Stimulated activated CD8-positive, alpha-beta memory T cell treated with anti-CD3 and anti-CD28 coated beads, Interleukin-7, amount 100 ng/mL, for 48 hours (primary cell): ENCODE results near the gene SLC6A17.

Source experiments
- DNase-seq, 2 donors: peaks; one replicate each; pipeline ENCODE4 v3.0.0-alpha.2; 2020; ENCODE audit warnings: low read depth in 1 of 2; ENCODE audit errors: extremely low read depth in 1 of 2

Gene SLC6A17

DNA sequence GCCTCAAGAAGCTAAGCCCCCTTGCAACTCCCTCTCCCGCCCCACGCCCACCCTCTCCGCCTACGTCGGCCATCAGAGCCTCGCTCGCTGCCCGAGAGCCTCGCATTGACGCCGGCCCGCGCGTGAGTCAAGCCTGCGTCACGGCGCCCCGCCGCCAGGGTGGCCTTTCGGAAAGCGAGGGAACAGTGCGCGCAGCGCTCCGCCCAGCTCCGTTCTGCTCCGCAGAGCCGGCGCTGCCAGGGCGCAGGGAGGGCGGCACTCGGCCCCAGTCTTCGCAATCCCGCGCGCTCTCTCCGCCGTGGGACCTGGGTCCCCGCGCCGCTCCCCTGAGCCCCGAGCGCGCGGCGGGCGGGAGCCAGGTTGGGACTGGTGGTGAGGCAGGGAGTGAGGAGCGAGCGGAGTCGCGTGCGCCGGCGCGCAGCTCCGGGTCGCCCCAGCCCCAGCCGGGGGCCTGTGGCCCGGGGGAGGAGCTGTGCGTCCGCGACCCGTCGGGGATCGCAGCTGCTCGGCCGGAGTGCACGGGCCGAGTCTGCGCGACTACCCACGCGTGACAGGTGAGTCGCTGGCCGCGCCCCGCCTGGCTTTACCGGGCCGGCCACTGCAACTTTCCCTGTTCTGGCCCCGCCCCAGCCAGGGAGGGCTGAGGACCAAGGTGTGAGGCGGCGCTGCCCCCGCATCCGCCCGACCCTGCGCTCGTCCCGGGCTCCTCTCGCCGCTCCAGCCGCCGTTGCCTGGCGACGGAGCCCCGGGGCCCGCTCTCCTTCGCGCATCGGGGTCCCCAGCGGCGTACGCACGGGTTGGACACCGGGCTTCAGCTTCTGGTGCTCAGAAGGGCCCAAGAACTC, at the start of gene SLC6A17:
TSS of gene SLC6A17 (plus strand) at position 165 of the 845 bp plus-strand sequence. CDS start 16,436 bp downstream, outside the sequence.
- peak; percentile 38 to 49 for DNase-seq

DNA sequence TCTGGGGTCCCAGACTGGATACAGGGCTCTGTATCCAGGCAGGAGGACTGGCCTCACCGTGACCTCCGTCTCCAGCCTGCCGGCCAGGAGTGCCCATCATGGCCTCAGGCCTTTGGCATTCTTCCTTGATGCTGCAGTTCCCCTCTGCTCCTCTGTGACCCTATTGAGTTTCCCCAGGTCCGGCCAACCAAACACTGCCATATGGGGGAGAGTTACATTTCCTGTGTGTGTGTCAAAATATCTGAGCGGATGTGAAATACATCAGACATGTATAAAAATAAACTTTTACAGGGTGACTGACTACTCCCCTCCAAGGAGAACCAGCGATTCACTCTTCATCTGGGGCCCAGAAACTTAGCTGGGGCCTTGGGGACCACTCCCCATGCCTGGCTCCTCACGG, 48.2 kb upstream of the SLC6A17 start:
- no peak for DNase-seq

DNA sequence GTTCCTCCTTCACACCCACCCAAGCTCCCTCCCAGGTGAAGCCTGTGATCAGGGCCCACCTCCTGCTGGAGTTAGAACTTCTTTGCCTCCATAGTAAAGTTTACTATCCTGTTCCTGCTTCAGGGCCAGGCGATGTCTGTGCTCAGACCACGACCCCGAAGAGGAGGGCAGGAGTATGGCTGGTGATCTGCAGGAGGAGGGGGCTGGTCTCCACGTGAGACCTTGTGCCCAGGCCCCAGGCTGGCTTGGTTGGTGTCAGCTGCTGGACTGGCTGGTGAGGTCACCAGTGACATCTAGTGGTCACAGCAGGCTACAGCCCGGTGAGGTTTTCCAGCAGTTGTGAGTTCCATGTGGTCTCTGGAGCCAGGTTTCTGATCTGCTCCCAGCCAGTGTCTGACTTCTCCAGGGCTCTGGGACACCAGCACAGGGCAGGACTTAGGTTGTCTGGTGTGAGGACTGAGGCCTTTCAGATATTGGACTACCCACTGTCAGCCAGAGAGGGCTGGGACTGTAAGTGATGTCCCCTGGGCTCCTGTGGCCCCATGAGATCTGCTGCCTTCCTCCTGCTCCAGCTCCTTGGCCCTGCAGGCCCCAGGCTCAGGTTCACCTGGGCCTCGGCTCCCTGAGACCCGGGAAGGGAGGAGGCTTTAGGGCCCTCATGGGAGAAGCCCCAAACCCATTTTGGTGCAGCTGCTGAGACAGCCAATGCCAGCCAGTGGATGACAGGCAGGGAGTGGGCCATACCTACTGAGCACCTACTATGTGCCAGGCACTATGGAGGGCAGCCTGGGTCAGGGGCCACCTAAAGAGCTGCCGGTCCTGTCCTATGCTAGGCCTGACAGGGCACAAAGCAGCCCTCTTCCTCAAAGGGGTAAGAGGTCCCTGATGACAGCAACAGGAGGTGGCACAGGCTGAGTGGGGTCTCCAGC, 44.0 kb upstream of the SLC6A17 start:
- peak in 1 of 2 donors; percentile 35 for DNase-seq

DNA sequence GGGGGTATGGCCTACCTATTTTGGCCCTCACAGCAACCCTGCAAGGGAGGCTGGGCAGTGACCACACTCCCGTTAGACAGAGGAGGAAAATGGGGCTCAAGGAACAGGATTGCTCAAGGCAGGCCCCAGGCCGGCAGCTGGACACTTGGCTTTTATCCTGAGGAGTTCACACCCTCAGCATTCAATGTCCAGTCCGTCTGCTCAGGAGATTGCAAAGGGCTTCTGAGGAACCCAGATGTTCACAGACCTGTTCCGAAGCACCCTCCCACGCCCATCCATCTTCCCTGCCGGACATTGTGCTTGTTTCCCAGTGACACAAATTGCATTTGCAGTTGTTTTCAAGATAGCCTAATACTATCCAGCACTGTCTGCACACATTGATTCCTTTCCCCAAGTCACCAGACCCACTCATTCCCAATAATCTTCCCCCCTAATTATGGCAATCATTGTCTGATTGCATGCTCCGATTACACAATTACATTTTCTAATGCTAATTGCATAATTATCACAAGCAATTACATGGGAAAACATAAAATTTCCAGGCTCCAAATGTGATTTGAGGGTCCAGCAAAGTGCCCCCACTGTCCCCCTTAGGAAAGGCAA, 42.3 kb upstream of the SLC6A17 start:
- no peak for DNase-seq

DNA sequence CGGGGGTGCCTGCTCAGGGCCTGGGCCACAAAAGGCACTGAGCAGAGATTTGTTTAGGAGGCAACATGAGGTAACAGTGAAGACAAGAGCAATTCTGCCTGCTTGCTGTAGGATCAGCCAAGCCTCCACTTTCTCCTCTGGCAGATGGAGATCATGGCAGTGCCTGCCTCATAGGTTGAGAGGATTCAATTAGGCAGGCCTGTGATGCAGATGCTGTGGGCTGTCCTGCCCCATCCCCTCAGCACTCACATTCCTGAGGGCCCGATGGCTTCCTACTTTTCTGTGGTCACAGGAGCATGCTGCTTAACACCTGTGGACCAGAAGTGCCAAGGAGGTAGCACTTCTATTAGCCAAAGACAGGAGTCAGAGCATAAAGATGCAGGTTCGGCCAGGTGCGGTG, 39.2 kb upstream of the SLC6A17 start:
- DNase-seq = no peak

DNA sequence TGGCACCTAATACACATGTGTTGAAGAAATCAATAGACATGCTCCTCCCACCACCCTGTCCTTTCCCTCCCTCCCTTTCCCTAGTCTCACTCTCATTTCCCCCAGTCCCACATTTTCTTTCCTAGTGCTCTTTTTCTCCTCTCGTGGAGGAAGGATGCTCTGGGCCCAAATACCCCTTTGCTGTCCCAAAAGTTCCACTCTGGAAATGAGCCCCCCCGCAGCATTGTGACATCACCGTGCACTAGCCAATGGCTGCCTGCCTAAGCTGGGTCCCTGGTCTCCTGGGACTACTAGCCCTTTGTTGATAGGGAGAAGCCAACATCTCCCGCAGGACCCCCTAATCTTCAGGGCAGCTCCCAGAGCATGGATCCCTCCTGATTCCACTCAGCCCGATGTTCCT, 38.2 kb upstream of the SLC6A17 start, which contains the start of gene UBL4B:
TSS of gene UBL4B (plus strand) at position 301 of the 400 bp plus-strand sequence. CDS start at position 393, 92 bp downstream.
- DNase-seq = no peak

DNA sequence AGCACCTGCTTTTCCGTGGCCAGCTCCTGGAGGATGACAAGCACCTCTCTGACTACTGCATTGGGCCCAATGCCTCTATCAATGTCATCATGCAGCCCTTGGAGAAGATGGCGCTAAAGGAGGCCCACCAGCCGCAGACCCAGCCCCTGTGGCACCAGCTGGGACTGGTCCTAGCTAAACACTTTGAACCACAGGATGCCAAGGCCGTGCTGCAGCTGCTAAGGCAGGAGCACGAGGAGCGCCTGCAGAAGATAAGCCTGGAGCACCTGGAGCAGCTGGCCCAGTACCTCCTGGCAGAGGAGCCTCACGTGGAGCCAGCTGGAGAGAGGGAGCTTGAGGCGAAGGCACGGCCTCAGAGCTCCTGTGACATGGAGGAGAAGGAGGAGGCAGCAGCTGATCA, 37.6 kb upstream of the SLC6A17 start:
- no peak for DNase-seq

DNA sequence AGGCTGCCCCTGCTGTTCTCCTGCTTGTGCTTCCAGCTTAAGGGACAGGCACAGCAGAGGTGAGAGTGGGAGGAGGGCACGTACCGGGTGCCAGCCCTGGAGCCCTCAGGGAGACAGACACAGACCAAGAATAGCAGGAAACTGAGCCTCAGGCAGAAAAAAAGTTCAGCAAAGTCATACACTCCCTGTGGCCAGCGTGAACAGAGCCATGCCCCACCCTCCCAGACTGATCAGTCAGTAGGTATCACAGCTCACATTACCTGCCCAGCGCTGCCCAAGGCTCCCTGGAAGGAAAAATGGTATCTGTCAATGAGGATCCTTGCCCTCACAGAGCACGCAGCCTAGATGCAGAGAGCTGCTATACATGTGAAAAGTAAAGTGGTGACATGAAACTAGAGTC, 36.7 kb upstream of the SLC6A17 start:
- DNase-seq = no peak

DNA sequence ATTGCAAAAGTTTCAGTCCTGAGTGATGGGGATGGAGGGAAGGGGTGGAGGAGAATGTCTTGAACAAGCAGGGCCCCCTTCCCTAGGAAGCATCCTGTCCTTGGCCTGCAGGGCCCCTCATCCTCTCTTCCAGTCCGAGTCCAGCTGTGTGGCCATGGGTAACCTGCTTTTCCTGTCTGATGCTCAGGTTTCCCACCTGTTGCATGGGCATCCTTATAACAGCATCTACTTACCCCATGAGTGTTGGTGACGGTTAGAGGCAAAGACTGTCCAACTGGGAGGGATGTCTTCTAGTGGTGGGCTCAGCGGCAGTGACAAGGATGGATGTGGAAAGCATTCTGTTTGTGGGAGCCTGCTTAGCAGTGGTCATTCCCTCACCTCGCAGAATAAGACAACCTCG, 36.1 kb upstream of the SLC6A17 start:
- DNase-seq = no peak

DNA sequence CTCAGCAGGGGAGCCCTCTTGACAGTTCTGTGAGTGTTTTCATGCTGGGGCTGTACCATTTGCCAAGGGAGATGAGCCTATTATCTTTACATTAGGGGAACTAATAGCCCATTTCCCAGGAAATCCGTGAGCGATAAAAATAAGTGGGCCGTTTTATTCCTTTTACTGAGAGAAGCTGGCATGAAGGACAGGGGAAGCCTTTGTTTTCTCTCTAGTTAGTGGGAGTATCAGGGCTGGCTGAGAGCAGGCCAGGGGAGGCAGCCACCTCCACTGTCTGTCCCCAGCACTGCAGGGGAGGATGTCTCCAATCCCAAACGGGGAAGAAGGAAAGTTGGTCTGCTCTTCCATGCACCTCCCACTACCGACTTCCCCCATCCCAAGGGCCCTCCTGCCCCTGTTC, 35.5 kb upstream of the SLC6A17 start:
- DNase-seq = no peak

DNA sequence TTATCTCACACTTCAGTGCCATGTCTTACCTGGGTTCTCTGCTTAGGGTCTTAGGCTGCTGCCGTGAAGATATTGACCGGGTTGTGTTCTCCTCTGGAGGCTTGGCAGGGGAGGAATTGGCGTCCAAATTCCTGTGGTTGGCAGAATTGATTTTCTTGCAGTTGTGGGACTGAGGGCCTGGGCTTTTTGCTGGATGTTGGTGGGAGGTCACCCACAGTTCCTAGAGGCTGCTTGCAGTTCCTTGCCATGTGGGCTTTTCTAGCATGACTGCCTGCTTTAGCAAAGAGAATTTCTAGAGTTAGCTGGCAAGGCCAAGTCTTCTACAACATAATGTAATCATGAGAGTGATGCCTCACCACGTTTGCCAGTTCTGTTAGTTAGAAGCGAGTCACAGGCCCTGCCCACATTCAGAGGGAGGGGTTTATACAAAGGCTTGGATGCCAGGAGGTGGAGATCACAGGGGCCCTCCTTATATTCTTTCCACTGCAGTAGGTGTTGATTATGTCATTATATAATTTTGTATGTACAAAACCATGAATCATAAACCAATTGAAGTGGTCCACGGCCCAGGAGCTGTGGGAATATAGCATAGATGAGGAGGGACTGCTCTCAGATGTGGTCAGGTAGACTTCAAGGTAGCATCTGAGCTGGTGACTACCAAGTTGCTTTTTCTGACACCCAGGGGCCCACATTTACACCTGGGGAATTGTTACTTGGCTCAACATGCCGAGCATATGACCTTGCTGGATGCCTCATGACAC, 31.5 kb upstream of the SLC6A17 start:
- DNase-seq = peak in 1 of 2 donors; percentile 28

DNA sequence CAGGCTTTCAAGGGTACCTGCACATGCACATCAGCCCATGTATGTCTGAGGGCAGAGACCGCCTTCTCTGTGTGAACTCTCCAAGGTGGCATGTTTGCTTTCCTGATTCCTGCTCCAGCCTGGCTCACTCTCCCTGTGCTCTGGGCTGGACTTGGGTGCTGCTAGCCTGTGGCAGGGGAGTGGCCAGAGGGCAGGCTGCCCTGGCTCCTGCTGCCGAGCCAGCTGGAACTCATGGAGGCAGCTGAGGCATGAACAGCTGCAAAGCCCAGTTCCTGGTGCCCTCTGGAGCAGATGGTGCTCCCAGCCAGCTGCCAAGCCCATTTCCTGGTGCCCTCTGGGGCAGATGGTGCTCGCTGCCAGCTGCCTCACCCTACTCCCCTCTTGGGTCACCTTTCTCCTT, 30.5 kb upstream of the SLC6A17 start:
- no peak for DNase-seq

DNA sequence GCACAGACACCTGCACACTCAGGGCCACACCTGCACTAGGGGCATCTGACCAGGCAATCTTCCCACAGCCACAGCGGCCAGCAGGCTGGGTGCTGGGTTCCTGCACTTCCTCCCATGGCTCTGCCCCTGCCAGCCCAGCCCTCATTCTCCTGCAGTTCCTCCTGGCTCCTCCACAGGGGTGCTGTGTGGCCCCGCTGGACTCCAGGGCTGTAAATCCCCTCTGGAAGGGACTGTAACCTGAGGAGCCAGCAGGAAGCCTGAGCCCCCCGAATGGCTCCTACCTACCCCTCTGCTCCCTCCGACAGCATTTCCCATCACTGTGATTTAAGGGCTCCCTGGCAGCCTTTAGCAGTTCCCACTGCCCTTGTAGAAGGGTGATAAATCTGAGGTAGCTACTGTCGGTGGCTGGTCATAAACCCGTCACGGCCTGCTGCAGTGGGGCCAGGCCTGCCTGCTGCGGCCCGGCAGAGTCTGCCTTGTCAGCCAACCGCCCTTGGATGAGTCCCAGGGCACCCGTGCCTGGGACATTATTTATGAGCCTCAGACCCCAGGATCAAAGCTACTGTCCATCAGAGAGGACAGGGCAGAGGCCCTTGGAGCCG, 29.2 kb upstream of the SLC6A17 start:
- DNase-seq = no peak

DNA sequence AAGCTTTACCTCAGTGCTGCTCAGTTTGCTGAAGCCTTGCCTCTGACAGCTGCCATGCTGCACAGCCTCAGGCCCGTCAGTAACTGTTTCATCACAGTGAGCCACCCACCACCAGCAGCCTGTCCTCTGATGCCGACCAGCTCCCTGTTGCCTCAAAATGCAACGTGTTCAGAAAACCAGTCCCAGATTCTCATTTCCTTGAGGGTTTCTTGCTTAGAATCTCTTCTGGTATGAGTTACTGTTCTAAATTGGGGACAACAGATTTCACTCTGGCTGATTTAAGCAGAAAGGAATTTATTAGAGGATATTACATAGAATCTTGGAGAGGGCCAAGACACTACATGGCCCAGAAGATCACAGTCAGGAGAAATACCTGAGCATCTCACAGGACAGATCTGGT, 27.1 kb upstream of the SLC6A17 start:
- no peak for DNase-seq

DNA sequence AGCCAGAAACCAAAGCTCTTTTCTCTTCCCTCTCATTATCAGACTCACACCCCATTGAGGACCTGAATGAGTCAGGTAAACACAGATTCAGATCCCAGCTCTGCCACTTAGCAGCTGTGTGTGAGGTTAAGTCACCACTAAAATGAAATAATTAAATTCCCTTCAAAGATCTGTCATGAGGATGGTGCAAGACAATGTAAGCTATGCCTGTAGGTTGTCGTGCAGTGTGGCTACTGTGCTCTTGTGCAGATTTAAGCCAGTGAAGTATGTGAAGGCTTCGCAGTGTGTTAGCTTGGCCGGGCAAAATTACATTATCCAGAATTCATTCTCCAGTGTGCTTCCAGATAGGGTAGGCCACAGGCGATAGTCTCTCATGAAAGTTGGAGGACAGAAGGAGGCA, 24.5 kb upstream of the SLC6A17 start:
- DNase-seq = no peak

DNA sequence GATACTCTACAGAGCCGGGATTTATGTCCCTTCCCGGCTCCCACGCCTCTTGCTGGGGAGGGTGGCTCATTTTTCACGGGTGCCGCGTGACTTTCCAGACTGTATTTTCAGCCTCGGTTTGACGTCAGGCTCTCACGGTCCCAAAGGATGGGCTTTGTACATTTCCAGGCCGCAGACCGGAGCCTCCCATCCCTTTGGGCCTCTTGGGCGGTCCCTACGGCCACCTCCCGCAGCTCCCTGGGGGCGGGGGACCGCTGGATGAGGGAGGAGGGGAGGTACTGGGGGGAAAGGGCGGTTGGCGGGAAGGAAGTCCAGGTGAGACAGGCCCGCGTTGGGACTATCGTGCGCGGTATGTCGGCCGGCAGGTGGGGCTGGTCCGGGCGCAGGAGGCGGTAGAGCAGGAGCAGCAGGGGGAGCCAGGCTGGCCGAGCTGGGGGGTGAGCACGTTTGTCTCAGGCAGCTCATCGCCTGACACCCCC, 20.1 kb upstream of the SLC6A17 start:
- DNase-seq = no peak

DNA sequence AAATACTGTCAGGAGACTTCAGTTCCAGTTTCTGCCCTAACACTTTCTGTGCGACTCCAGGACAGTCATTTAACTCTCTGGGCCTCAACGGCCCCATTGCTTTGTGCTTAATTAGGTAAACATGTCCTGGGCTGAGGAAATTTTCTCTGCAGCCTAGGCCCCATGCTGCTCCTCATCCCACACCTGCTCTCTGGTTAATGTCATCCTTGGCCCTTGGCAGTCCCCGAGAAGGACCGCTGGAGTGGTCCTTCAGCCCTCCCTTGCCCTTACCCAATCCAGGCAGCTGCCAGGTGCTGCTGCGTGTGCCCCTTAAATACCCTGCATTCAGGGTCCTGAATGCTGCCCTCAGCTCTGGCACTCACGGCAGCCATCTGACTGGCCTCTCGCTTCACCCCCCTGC, 19.3 kb upstream of the SLC6A17 start:
- DNase-seq = no peak

DNA sequence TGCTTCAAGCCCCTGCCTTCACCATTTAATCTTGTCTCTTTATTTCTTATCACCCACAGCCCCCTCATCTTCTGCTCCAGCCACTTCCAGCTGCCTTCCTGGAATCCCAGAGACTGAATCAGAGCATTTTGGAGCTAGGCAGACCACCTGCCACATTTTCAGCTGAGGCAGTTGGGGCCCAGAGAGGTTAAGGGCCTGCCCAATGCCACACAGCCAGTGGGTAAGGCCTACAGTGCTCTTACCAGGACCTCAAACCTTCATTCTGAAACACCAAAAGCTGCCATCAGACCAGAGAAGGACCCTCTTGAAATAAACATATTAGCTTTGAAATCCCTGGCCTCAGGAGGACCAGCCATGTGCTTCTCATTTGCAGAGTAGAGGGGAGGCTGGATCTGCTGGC, 17.6 kb upstream of the SLC6A17 start:
- no peak for DNase-seq

DNA sequence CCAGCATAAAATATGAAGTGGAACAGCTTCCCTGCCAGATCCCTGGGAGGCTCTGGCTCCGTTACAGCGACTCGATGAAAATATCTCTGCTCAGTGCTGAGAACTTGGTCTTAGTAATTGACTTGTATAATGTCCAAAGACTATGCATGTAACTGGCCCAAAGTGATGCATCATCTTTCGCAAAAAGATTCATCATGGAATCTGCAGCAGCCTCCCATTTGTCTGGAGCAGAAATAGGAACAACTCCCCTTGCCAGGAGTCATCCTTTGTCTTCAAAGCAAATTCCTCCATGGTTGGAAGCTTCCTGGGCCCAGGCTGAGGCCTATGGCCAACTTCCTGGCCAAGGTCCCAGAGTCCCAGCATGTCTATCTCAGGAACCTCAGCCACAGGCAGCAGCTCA, 16.9 kb upstream of the SLC6A17 start:
- no peak for DNase-seq

DNA sequence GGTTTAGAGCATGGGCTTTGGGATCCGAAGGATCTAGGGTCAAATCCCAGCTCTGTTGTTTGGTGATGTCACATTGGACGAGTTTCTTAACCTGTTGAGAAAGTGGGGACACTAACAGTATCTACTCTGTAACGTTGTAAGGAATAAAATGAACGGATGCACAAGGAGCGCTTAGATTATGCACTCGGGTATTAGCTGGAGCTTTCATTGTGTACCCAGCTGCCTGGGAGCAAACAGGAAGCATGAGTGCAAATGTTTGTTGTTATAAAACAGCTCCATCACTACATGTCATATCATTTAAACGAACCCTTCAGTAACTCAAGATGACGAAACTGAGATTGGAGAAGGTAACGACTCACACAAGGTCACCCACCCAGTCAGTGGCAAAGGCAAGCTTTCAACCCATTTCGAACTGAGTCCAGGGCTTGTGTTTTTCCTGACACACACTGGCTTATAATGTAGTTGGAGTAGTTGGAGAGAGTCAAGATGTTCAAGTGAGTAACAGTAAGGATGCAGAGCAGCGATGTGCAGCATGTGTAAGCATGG, 16.2 kb upstream of the SLC6A17 start:
- no peak for DNase-seq
